Aorta (tissue), 5 donors: ENCODE results near the gene C14orf119. TPM values are rescaled to one million over a fixed set of nuclear protein-coding genes. Genes with fewer than 3 reads are reported as not detected.
A peak's percentile ranks its signal among the peaks of the same experiment; 100 is the strongest.

Experiments
- ATAC-seq: fragments of 200-7000 bp; cut with Tn5 transposase; one replicate; pipeline ENCODE4 v1.9.1; 2022; ENCODE audit warnings: moderate library complexity; ENCODE audit not compliant: low FRiP score
- DNase-seq, 2 donors: peaks; one replicate each; pipeline ENCODE4 v3.0.0-alpha.2; 2020
- H3K27ac ChIP-seq, 2 donors: one replicate each; pipeline ENCODE4 v1.5.1; 2013; ENCODE audit warnings: low read length in 2 of 2, mild to moderate bottlenecking in 2 of 2, moderate library complexity in 2 of 2, control low read depth in 1 of 2, inconsistent platforms in 1 of 2, low read depth in 1 of 2
- H3K27me3 ChIP-seq, 2 donors: one replicate each; pipeline ENCODE4 v1.6.1; 2013; ENCODE audit warnings: control low read depth in 1 of 2, low read length in 1 of 2, mild to moderate bottlenecking in 1 of 2, moderate library complexity in 1 of 2; ENCODE audit not compliant: insufficient read depth in 2 of 2, control insufficient read depth in 1 of 2
- H3K36me3 ChIP-seq, 2 donors: one replicate each; pipeline ENCODE4 v1.6.1; 2013; ENCODE audit warnings: control low read depth in 1 of 2, low read length in 1 of 2, mild to moderate bottlenecking in 1 of 2; ENCODE audit not compliant: insufficient read depth in 2 of 2, control insufficient read depth in 1 of 2
- H3K4me1 ChIP-seq, 2 donors: one replicate each; pipeline ENCODE4 v1.6.1; 2013; ENCODE audit warnings: low read length in 2 of 2, control low read depth in 1 of 2, mild to moderate bottlenecking in 1 of 2, moderate library complexity in 1 of 2; ENCODE audit not compliant: insufficient read depth in 2 of 2, control insufficient read depth in 1 of 2
- H3K4me3 ChIP-seq, 2 donors: one replicate each; pipeline ENCODE4 v1.5.1; 2013; ENCODE audit warnings: low read length in 2 of 2, control low read depth in 1 of 2, mild to moderate bottlenecking in 1 of 2
- H3K9me3 ChIP-seq: one replicate; pipeline ENCODE4 v1.6.1; 2013; ENCODE audit warnings: mild to moderate bottlenecking, low read length; ENCODE audit not compliant: control insufficient read depth
- WGBS, 2 donors: extraction: QIAGEN DNeasy Blood & Tissue Kit; methylation state at CpG; one replicate each; pipeline ENCODE4 v1.1.7; 2013; 5-methylcytosine and 5-hydroxymethylcytosine counted together
- intact Hi-C, 2 donors: fragments of 100-400 bp; cut with DNase I; formaldehyde crosslinking; loops; one replicate each; pipeline versions ENCODE4 v1.14.2 to v1.15.0; 2022
- polyA plus RNA-seq, 2 donors: library from polyadenylated mRNA; stranded (reverse); fragments of 200-250 nt; gene quantifications; one replicate each; pipeline ENCODE4 v1.2.3, GENCODE V29; 2013
- total RNA-seq, 2 donors: library from RNA; stranded (reverse); fragmentation: NEBNext Ultra II Directional; extraction: Animal tissue kit (Norgen Biotek cat#: 25700); gene quantifications; one replicate each; pipeline ENCODE4 v1.2.1, GENCODE V29; 2021
- donor health status: healthy with polysubstance abuse.
- donor health status: Bipolar disorder and iron deficiency.
- donor health status: DM: no; HTN: no; CAD: no.
- donor health status: DM: no; HTN: no; CAD: no.
- donor health status: DM: yes; HTN: yes; CAD: no.

The C14orf119 gene
- total and polyA plus RNA-seq, 4 donors = 27.8 to 41.4 (median 34.9) TPM

- H3K9me3 ChIP-seq = no peaks in the 10 kb centered on the region
- DNase-seq = no peak
- no peak for ATAC-seq
- H3K36me3 ChIP-seq = no peaks in the 10 kb centered on the region
- intact Hi-C loops = loop anchor here in 1 of 2 donors (10.0 kb wide), 1 partner anchor 499 kb away; no protein-coding TSS in a partner anchor
- H3K27me3 ChIP-seq = no peaks in the 10 kb centered on the region
- no peaks in the 10 kb centered on the region for H3K4me1 ChIP-seq
- H3K27ac ChIP-seq = no peak overlapping the region
- no peak overlapping the region for H3K4me3 ChIP-seq
- 95 to 96% methylated on average over 10 of the region's 10 CpGs for WGBS, 2 donors
Observed at GRCh38 chr14:23053426-23053825, 41.9 kb upstream of the C14orf119 start.

GRCh38 chr14:23054000-23054811 is 41.1 kb upstream of the C14orf119 start:
- intact Hi-C loops = loop anchor here in 1 of 2 donors (10.0 kb wide), 1 partner anchor 499 kb away; no protein-coding TSS in a partner anchor
- ATAC-seq = no peak
- H3K4me1 ChIP-seq = no peaks in the 10 kb centered on the region
- no peaks in the 10 kb centered on the region for H3K27me3 ChIP-seq
- H3K9me3 ChIP-seq = no peaks in the 10 kb centered on the region
- 80 to 81% methylated on average over 17 of the region's 17 CpGs for WGBS, 2 donors
- H3K4me3 ChIP-seq = no peak overlapping the region
- no peak overlapping the region for H3K27ac ChIP-seq
- DNase-seq = peak in 1 of 2 donors; percentile 75
- no peaks in the 10 kb centered on the region for H3K36me3 ChIP-seq

- Histone ChIP-seq H3K27me3 (no peaks in the 10 kb centered on the region), H3K27ac (no peak overlapping the region), H3K9me3 (no peaks in the 10 kb centered on the region), H3K36me3 (no peaks in the 10 kb centered on the region), H3K4me1 (no peaks in the 10 kb centered on the region), H3K4me3 (no peak overlapping the region)
- intact Hi-C loops = loop anchor here in 1 of 2 donors (10.0 kb wide), 1 partner anchor 500 kb away; no protein-coding TSS in a partner anchor
- WGBS, 2 donors = 97 to 98% methylated on average over 12 of the region's 12 CpGs
- ATAC-seq = no peak
- DNase-seq = peak in 1 of 2 donors; percentile 65
Observed at GRCh38 chr14:23055147-23055550, 40.2 kb upstream of the C14orf119 start.

GRCh38 chr14:23055621-23056144 is 39.6 kb upstream of the C14orf119 start:
- ATAC-seq (no peak), DNase-seq (peak in 1 of 2 donors; percentile 76)
- H3K4me1 ChIP-seq = no peaks in the 10 kb centered on the region
- intact Hi-C loops = loop anchor here in 1 of 2 donors (10.0 kb wide), 1 partner anchor 501 kb away; no protein-coding TSS in a partner anchor
- no peaks in the 10 kb centered on the region for H3K9me3 ChIP-seq
- H3K27ac ChIP-seq = no peak overlapping the region
- no peak overlapping the region for H3K4me3 ChIP-seq
- peaks cover 0 to 1% of the 10 kb centered on the region in 2 donors for H3K36me3 ChIP-seq
- no peaks in the 10 kb centered on the region for H3K27me3 ChIP-seq
- WGBS, 2 donors = 46 to 55% methylated on average over 6 of the region's 6 CpGs

DNA sequence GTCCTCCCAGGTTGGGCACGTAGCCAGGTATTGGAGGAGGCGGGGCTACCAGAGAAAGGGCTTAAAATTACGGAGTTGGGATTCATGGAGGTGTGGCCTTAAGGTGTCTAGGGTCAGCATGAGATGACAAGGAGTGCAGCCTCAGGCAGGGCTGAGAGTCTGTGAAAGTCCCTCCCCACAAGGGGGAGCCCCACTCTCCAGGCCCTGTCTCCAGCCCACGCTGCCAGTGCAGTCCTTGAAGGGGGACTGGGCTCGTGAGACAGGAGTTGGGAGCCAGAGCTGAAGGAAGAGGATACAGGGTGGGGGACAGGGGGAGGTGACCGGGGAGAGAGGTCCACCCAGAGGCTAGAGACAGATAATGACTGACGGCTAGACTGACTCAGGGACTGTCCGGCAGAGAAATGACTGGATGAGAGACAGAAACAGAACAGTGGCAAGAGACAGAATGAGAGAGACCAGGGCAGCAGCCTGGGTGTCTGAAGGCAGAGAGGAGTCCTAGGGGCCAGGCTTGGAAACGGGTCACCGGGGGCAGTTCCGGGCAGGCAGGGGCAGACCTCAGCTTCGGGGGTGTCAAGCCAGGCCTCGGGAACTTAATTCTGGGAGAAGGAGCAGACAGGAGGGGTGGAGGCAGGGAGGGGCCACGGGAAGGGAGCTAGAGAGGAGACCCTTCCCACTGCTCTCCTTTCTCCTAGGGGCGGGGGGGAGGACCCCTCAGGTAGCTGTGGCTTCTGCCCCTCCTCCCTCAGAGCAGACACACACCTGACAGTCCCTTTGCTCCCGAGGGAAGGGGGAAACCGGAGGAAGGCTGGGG is 39.0 kb upstream of the C14orf119 start:
- H3K9me3 ChIP-seq = no peaks in the 10 kb centered on the region
- intact Hi-C loops = loop anchor here in 1 of 2 donors (10.0 kb wide), 1 partner anchor 502 kb away; no protein-coding TSS in a partner anchor
- peak; percentile 61 for ATAC-seq
- peaks cover 0 to 1% of the 10 kb centered on the region in 2 donors for H3K36me3 ChIP-seq
- WGBS, 2 donors = 24 to 29% methylated on average over 16 to 17 of the region's 17 CpGs
- no peaks in the 10 kb centered on the region for H3K4me1 ChIP-seq
- H3K27me3 ChIP-seq = no peaks in the 10 kb centered on the region
- H3K4me3 ChIP-seq = no peak overlapping the region
- peak; percentile 74 to 88 for DNase-seq
- no peak overlapping the region for H3K27ac ChIP-seq

DNA sequence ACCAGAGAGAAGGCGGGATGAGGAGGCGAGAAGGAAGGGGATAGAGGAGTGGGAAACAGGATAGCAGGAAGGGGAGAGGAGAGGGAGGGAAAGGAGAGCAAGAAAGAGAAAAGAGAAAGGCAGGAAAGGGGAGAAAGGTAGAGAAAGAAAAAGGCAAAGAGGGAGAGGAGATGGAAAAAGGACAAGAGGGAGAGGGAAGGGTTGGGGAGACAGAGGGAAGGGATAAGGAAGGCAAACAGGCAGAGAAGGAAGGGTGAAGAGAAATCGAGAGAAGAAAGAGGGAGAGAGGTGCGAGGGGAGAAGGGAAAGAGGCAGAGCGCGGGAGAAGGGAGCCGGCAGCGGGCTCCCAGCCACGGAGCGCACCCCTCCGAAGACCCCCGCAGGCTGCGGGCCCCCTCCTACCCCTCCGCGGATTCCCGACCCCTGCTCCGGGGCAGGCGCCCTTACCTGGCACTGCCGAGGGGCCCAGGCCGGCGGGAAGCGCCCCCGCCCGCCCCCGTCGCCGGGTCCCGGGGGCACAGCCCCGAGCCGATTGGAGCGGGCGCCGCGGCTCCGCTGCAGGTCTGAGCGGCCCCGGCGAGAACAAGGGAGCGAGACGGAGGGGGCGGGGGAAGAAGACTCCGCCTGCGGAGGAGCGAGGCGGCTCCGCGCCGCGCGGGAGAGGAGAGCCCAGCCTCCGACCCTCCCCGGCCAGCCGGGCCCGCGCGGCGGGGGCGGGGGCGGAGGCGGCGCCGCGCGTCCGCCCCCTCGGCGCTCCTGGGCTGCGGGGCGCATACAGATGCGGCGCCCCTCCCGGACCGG is 38.1 kb upstream of the C14orf119 start, which contains the start of gene CDH24:
CDH24 (minus strand) TSS at position 565 of the 801 bp plus-strand sequence. CDS start 1,787 bp downstream, outside the sequence.
- intact Hi-C loops = loop anchor here in 1 of 2 donors (10.0 kb wide), 1 partner anchor 502 kb away; no protein-coding TSS in a partner anchor
- 2 to 4% methylated on average over 44 to 73 of the region's 73 CpGs for WGBS, 2 donors
- H3K9me3 ChIP-seq = no peaks in the 10 kb centered on the region
- ATAC-seq = peak; percentile 64
- H3K4me3 ChIP-seq = peak within 1 kb of the TSS; percentile 28 to 49
- peak; percentile 81 to 90 for DNase-seq
- peak within 1 kb of the TSS in 1 of 2 donors; percentile 0 for H3K27ac ChIP-seq
- H3K4me1 ChIP-seq = peaks cover 0 to under 1% of the 10 kb centered on the region in 2 donors
- no peaks in the 10 kb centered on the region for H3K27me3 ChIP-seq
- peaks cover 0 to 2% of the 10 kb centered on the region in 2 donors for H3K36me3 ChIP-seq

- Histone ChIP-seq H3K4me3 (peak overlapping the region; percentile 28 to 49), H3K27ac (peak overlapping the region in 1 of 2 donors; percentile 0), H3K36me3 (peaks cover 3 to 8% of the 10 kb centered on the region in 2 donors), H3K27me3 (no peaks in the 10 kb centered on the region), H3K9me3 (no peaks in the 10 kb centered on the region), H3K4me1 (peaks cover 0 to 3% of the 10 kb centered on the region in 2 donors)
- WGBS, 2 donors = 0 to 1% methylated on average over 51 of the region's 51 CpGs
- DNase-seq = peak; percentile 91 to 96
- intact Hi-C loops = loop anchor here (1.0 to 10.0 kb wide), 3 partner anchors 71 to 503 kb away; no protein-coding TSS in a partner anchor
- ATAC-seq = peak; percentile 87
Observed at GRCh38 chr14:23057757-23058653, 37.3 kb upstream of the C14orf119 start.
